Activated CD4-positive, alpha-beta T cell treated with anti-CD3 and anti-CD28 coated beads, Interleukin-2, amount 50 U/mL, for 1 hour (primary cell): ENCODE measurements around the gene CENPL.

Experiments
- DNase-seq: peaks from one replicate; pipeline ENCODE4 v3.0.0-alpha.2; 2020

The CENPL gene

DNA sequence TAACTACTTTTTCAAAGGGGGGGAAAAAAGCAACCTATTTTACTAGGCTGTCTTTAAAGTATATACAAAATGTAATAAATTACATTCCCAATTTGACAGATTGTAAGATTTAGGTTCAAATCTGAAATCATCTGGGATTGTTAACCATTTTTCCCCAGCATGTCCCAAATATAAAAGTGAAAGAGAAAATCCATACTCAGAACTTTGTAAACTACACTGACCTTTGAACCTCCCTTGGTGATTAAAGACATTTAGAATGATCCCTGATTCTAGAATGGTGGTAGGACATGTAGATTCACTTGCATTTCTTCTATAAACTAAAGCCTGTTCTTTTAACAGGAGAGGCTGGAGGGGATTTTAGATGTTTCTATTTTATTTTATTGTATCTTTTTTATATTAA is 70.9 kb downstream of the CENPL start:
- DNase-seq, result no peak
